Neural progenitor cell (in vitro differentiated cells): ENCODE results near the gene KRT74. TPM values are rescaled to one million over a fixed set of nuclear protein-coding genes. Genes with fewer than 3 reads are reported as not detected.

Experiments
- DNase-seq: peaks from one replicate; pipeline ENCODE4 v3.0.0-alpha.2; 2016; ENCODE audit warnings: low spot score
- H2AFZ ChIP-seq: fragments of 200-600 bp; sonication (generic); replicated peaks from 2 replicates; pipeline ENCODE4 v1.6.1; 2016; ENCODE audit warnings: antibody characterized with exemption
- H3F3A ChIP-seq: fragments of 200-600 bp; sonication (generic); 2 replicates; pipeline ENCODE4 v1.6.1; 2016; ENCODE audit warnings: antibody characterized with exemption, low read depth
- H3K27ac ChIP-seq: fragments of 200-600 bp; sonication (generic); 2 replicates; pipeline ENCODE4 v1.5.1; 2016; ENCODE audit warnings: mild to moderate bottlenecking
- H3K27me3 ChIP-seq: fragments of 200-600 bp; sonication (generic); 2 replicates; pipeline ENCODE4 v1.6.1; 2016; ENCODE audit warnings: mild to moderate bottlenecking, moderate library complexity
- H3K36me3 ChIP-seq: fragments of 200-600 bp; sonication (generic); 2 replicates; pipeline ENCODE4 v1.5.1; 2016
- H3K4me1 ChIP-seq: fragments of 200-600 bp; sonication (generic); 2 replicates; pipeline ENCODE4 v1.6.1; 2016; ENCODE audit warnings: mixed run types
- H3K4me2 ChIP-seq: fragments of 200-600 bp; sonication (generic); 2 replicates; pipeline ENCODE4 v1.6.1; 2016
- H3K4me3 ChIP-seq: fragments of 200-600 bp; sonication (generic); 2 replicates; pipeline ENCODE4 v1.5.1; 2016
- H3K79me2 ChIP-seq: fragments of 200-600 bp; sonication (generic); 2 replicates; pipeline ENCODE4 v1.6.1; 2016; ENCODE audit warnings: low read depth
- H3K9ac ChIP-seq: fragments of 200-600 bp; sonication (generic); 2 replicates; pipeline ENCODE4 v1.6.1; 2016
- H3K9me3 ChIP-seq: fragments of 200-600 bp; sonication (generic); 2 replicates; pipeline ENCODE4 v1.5.1; 2016; ENCODE audit warnings: low read depth
- H4K20me1 ChIP-seq: fragments of 200-600 bp; sonication (generic); 2 replicates; pipeline ENCODE4 v1.6.1; 2016; ENCODE audit warnings: low read depth
- H3K27ac Mint-ChIP-seq: 3 replicates; pipeline ENCODE4 v1.8.0; 2021; ENCODE audit warnings: mixed read lengths
- H3K27me3 Mint-ChIP-seq: 2 replicates; pipeline ENCODE4 v1.8.0; 2022; ENCODE audit warnings: low read depth, mild to moderate bottlenecking, inconsistent platforms, moderate library complexity, mixed read lengths; ENCODE audit not compliant: insufficient read depth
- H3K36me3 Mint-ChIP-seq: 3 replicates; pipeline ENCODE4 v1.8.0; 2021; ENCODE audit warnings: mixed read lengths
- H3K4me1 Mint-ChIP-seq: 3 replicates; pipeline ENCODE4 v1.8.0; 2021; ENCODE audit warnings: mixed read lengths
- H3K4me3 Mint-ChIP-seq: 3 replicates; pipeline ENCODE4 v1.8.0; 2021; ENCODE audit warnings: mild to moderate bottlenecking, moderate library complexity, mixed read lengths
- H3K9me3 Mint-ChIP-seq: 3 replicates; pipeline ENCODE4 v1.8.0; 2020; ENCODE audit warnings: mixed read lengths
- CTCF ChIP-seq: fragments of 200-600 bp; sonication (generic); IDR thresholded peaks from 2 replicates; pipeline ENCODE4 v1.5.1; 2017; ENCODE audit warnings: antibody characterized with exemption, mild to moderate bottlenecking
- EZH2 ChIP-seq: fragments of 200-600 bp; sonication (generic); IDR thresholded peaks from 2 replicates; pipeline ENCODE4 v1.6.1; 2017; ENCODE audit warnings: antibody characterized with exemption, mild to moderate bottlenecking, moderate library complexity
- EZH2phosphoT487 ChIP-seq: fragments of 200-600 bp; sonication (generic); IDR thresholded peaks from 2 replicates; pipeline ENCODE4 v1.6.1; 2017; ENCODE audit warnings: antibody characterized with exemption
- total RNA-seq: library from RNA; depleted of rRNA; stranded (reverse); fragments of >200 nt; gene quantifications from 2 replicates; pipeline ENCODE4 v1.2.3, GENCODE V29; 2015; ENCODE audit warnings: low replicate concordance

The KRT74 gene
- total RNA-seq, 1 donor from 2014 or later = not detected

GRCh38 chr12:52570511-52570910 lies 3.1 kb downstream of the KRT74 start:
- Histone ChIP-seq H3K9ac (no peak overlapping the region), H3K4me3 (no peak overlapping the region), H4K20me1 (no peaks in the 10 kb centered on the region), H3K27ac (no peak overlapping the region), H3K9me3 (no peaks in the 10 kb centered on the region), H3K4me2 (no peak overlapping the region), H3K36me3 (no peaks in the 10 kb centered on the region), H3K27me3 (no peaks in the 10 kb centered on the region), H2AFZ (no peak overlapping the region), H3K79me2 (no peaks in the 10 kb centered on the region), H3F3A (no peaks in the 10 kb centered on the region), H3K4me1 (no peaks in the 10 kb centered on the region)
- Mint-ChIP-seq H3K27me3 (peaks cover 12% of the 10 kb centered on the region), H3K9me3 (no peaks in the 10 kb centered on the region), H3K27ac (no peak overlapping the region), H3K36me3 (no peaks in the 10 kb centered on the region), H3K4me3 (no peak overlapping the region), H3K4me1 (no peaks in the 10 kb centered on the region)
- no peak for DNase-seq
- TF ChIP-seq EZH2 = no peak
- no peak for TF ChIP-seq EZH2phosphoT487
- TF ChIP-seq CTCF = no peak

GRCh38 chr12:52568111-52568510 lies 5.5 kb downstream of the KRT74 start:
- peaks cover 12% of the 10 kb centered on the region for H3K27me3 Mint-ChIP-seq
- Histone ChIP-seq H3K27ac (no peak overlapping the region), H3K79me2 (no peaks in the 10 kb centered on the region), H3K4me1 (no peaks in the 10 kb centered on the region), H3F3A (no peaks in the 10 kb centered on the region), H3K9me3 (no peaks in the 10 kb centered on the region), H3K4me3 (no peak overlapping the region), H4K20me1 (no peaks in the 10 kb centered on the region), H3K27me3 (no peaks in the 10 kb centered on the region), H3K9ac (no peak overlapping the region), H3K4me2 (no peak overlapping the region), H2AFZ (no peak overlapping the region), H3K36me3 (no peaks in the 10 kb centered on the region)
- DNase-seq = no peak
- no peak overlapping the region for H3K4me3 Mint-ChIP-seq
- no peaks in the 10 kb centered on the region for H3K9me3 Mint-ChIP-seq
- no peaks in the 10 kb centered on the region for H3K36me3 Mint-ChIP-seq
- no peaks in the 10 kb centered on the region for H3K4me1 Mint-ChIP-seq
- no peak overlapping the region for H3K27ac Mint-ChIP-seq
- TF ChIP-seq EZH2 = no peak

GRCh38 chr12:52566847-52567291 lies 6.8 kb downstream of the KRT74 start:
- H3K4me3 ChIP-seq = no peak overlapping the region
- no peak overlapping the region for H3K4me3 Mint-ChIP-seq
- no peak for DNase-seq

More at GRCh38 chr12:52566847-52567291, 6.8 kb downstream of the KRT74 start:
- H3K4me2 ChIP-seq = no peak overlapping the region
- H3K36me3 Mint-ChIP-seq = no peaks in the 10 kb centered on the region
- no peak overlapping the region for H3K27ac ChIP-seq
- no peaks in the 10 kb centered on the region for H3F3A ChIP-seq
- no peak overlapping the region for H3K9ac ChIP-seq
- no peak overlapping the region for H3K27ac Mint-ChIP-seq
- peaks cover under 1% of the 10 kb centered on the region for H4K20me1 ChIP-seq
- H3K79me2 ChIP-seq = no peaks in the 10 kb centered on the region
- H2AFZ ChIP-seq = no peak overlapping the region
- H3K36me3 ChIP-seq = no peaks in the 10 kb centered on the region
- H3K27me3 ChIP-seq = peaks cover 2% of the 10 kb centered on the region
- no peak for TF ChIP-seq EZH2
- no peak for TF ChIP-seq CTCF
- TF ChIP-seq EZH2phosphoT487 = no peak
- H3K9me3 Mint-ChIP-seq = no peaks in the 10 kb centered on the region
- H3K27me3 Mint-ChIP-seq = peaks cover 7% of the 10 kb centered on the region
- no peaks in the 10 kb centered on the region for H3K4me1 ChIP-seq
- no peaks in the 10 kb centered on the region for H3K4me1 Mint-ChIP-seq
- no peaks in the 10 kb centered on the region for H3K9me3 ChIP-seq
